Measurements from ENCODE around the gene SORD.
"Not testable (repeated sequence)": the region's sequence is repeated elsewhere in the genome, so short reads cannot be mapped to it uniquely, and the experiment has no call there.

- not testable (repeated sequence) for TF ChIP-seq POLR2A (IDR thresholded peaks at IDR 0.05; ENCODE audit: low read length); GATA1 (IDR thresholded peaks at IDR 0.05; ENCODE audit: low read depth, low read length)
These were observed 25.4 kb upstream of the SORD start for GRCh38 chr15:44997632-44998031.
